B cell (primary cell): Measurements from ENCODE around the gene PPM1M. TPM values are rescaled to one million over a fixed set of nuclear protein-coding genes. Genes with fewer than 3 reads are reported as not detected.

Experiments
- ATAC-seq: fragments of 200-7000 bp; cut with Tn5 transposase; one replicate; pipeline ENCODE4 v1.10.0; 2021; ENCODE audit warnings: low read depth, mild to moderate bottlenecking, moderate number of reproducible peaks, moderate library complexity
- CTCF ChIA-PET: fragments of 350-600 bp; sonication (Branson Sonifier 250); formaldehyde crosslinking; loops from one replicate; lab custom pipeline; 2021; ENCODE audit warnings: antibody characterized with exemption, inconsistent platforms; lab: Charles Lee
- POLR2A ChIA-PET: fragments of 350-600 bp; sonication (Branson Sonifier 250); formaldehyde crosslinking; loops from one replicate; lab custom pipeline; 2021; ENCODE audit warnings: antibody characterized with exemption; lab: Charles Lee
- DNase-seq: peaks from one replicate; pipeline ENCODE4 v3.0.0; 2013
- H2AFZ ChIP-seq: 2 replicates; pipeline ENCODE4 v1.6.1; 2012; ENCODE audit warnings: mild to moderate bottlenecking, low read depth, low read length; ENCODE audit not compliant: insufficient read depth, poor library complexity, severe bottlenecking
- H3K27ac ChIP-seq, 2 donors: 1 replicate in 1 of 2; 2 replicates in 1 of 2; pipeline ENCODE4 v1.5.1; 2012 to 2013; ENCODE audit warnings: low read length in 2 of 2, mild to moderate bottlenecking in 2 of 2, moderate library complexity in 1 of 2
- H3K27me3 ChIP-seq, 4 experiments: fragments of 200-600 bp in 1 of 4; sonication (generic) in 1 of 4; replicated peaks in 1 of 4; 1 replicate in 2 of 4; 2 replicates in 2 of 4; pipeline versions ENCODE4 v1.6.1 to v1.7.0; 2013 to 2016; ENCODE audit warnings: low read length in 3 of 4, mild to moderate bottlenecking in 2 of 4, mixed read lengths in 1 of 4, moderate library complexity in 1 of 4; ENCODE audit not compliant: insufficient read depth in 4 of 4, control insufficient read depth in 3 of 4; ENCODE audit errors: control extremely low read depth in 1 of 4
- H3K36me3 ChIP-seq, 2 experiments: replicated peaks in 1 of 2; 1 replicate in 1 of 2; 2 replicates in 1 of 2; pipeline versions ENCODE4 v1.6.1 to v1.7.1; 2013; ENCODE audit warnings: low read length in 1 of 2; ENCODE audit not compliant: insufficient read depth in 2 of 2, control insufficient read depth in 1 of 2; ENCODE audit errors: control extremely low read depth in 1 of 2, extremely low read depth in 1 of 2
- H3K4me1 ChIP-seq, 2 donors: fragments of 200-600 bp in 1 of 2; sonication (generic) in 1 of 2; 1 replicate in 1 of 2; 2 replicates in 1 of 2; pipeline versions ENCODE4 v1.5.1 to v1.6.1; 2013 to 2017; ENCODE audit warnings: low read length in 2 of 2; ENCODE audit not compliant: control insufficient read depth in 2 of 2, insufficient read depth in 2 of 2
- H3K4me2 ChIP-seq: replicated peaks from 2 replicates; pipeline ENCODE3; 2012; ENCODE audit warnings: mild to moderate bottlenecking, low read depth, low read length; ENCODE audit not compliant: poor library complexity, severe bottlenecking
- H3K4me3 ChIP-seq, 5 experiments: fragments of 200-600 bp in 1 of 5; sonication (generic) in 1 of 5; 1 replicate in 3 of 5; 2 replicates in 2 of 5; pipeline versions ENCODE4 v1.5.1 to v1.7.0; 2011 to 2016; ENCODE audit warnings: low read length in 4 of 5, mild to moderate bottlenecking in 4 of 5, low read depth in 2 of 5, control low read depth in 1 of 5, moderate library complexity in 1 of 5; ENCODE audit not compliant: insufficient read depth in 1 of 5; ENCODE audit errors: control extremely low read depth in 1 of 5, extremely low read depth in 1 of 5
- H3K79me2 ChIP-seq: fragments of 200-600 bp; sonication (generic); one replicate; pipeline ENCODE4 v1.6.0; 2016; ENCODE audit warnings: low read length; ENCODE audit not compliant: control insufficient read depth, insufficient read depth
- H3K9ac ChIP-seq: fragments of 200-600 bp; sonication (generic); 2 replicates; pipeline ENCODE4 v1.6.1; 2017; ENCODE audit warnings: mild to moderate bottlenecking, low read length, moderate library complexity
- H3K9me3 ChIP-seq, 3 donors: one replicate each; pipeline versions ENCODE4 v1.6.1 to v1.7.1; 2013; ENCODE audit warnings: low read length in 2 of 3; ENCODE audit not compliant: control insufficient read depth in 2 of 3, insufficient read depth in 1 of 3; ENCODE audit errors: control extremely low read depth in 1 of 3
- H4K20me1 ChIP-seq: 2 replicates; pipeline ENCODE4 v1.6.0; 2012; ENCODE audit warnings: mild to moderate bottlenecking, low read length; ENCODE audit not compliant: insufficient read depth, control insufficient read depth, poor library complexity, severe bottlenecking
- H3K27ac Mint-ChIP-seq: one replicate; pipeline ENCODE4 v1.8.0; 2021; ENCODE audit warnings: mixed read lengths
- H3K27me3 Mint-ChIP-seq: one replicate; pipeline ENCODE4 v1.8.0; 2021; ENCODE audit warnings: mixed read lengths
- H3K4me1 Mint-ChIP-seq: one replicate; pipeline ENCODE4 v1.8.0; 2021; ENCODE audit warnings: mixed read lengths
- H3K4me3 Mint-ChIP-seq: one replicate; pipeline ENCODE4 v1.8.0; 2021; ENCODE audit warnings: mixed read lengths
- H3K9me3 Mint-ChIP-seq: one replicate; pipeline ENCODE4 v1.8.0; 2022; ENCODE audit warnings: mixed read lengths; ENCODE audit not compliant: insufficient read depth
- EZH2 ChIP-seq: IDR thresholded peaks from 2 replicates; pipeline ENCODE4 v1.6.1; 2012; ENCODE audit warnings: borderline replicate concordance, low read depth, mild to moderate bottlenecking, moderate library complexity, low read length; ENCODE audit not compliant: insufficient read depth, poor library complexity, severe bottlenecking
- WGBS: methylation state at CpG from one replicate; pipeline ENCODE4 v1.1.5; 2013; ENCODE audit warnings: missing lambda C conversion rate; ENCODE audit not compliant: insufficient coverage; 5-methylcytosine and 5-hydroxymethylcytosine counted together
- intact Hi-C: fragments of 100-400 bp; cut with micrococcal nuclease; formaldehyde crosslinking; loops from one replicate; pipeline ENCODE4 v1.10.0; 2022
- polyA plus RNA-seq: library from polyadenylated mRNA; depleted of rRNA; stranded (reverse); fragments of >200 nt; gene quantifications from 2 replicates; pipeline ENCODE4 v1.2.3, GENCODE V29; 2012
- total RNA-seq, 2 donors: library from RNA; stranded (reverse); fragments of 120-200 nt in 1 of 2; gene quantifications; 1 replicate in 1 of 2; 2 replicates in 1 of 2; pipeline versions ENCODE4 v1.2.3 to v1.2.4, GENCODE V29; 2013 to 2022
- TF ChIP-seq, protein P1 (sequence below): fragments of 200-600 bp; IDR thresholded peaks from one replicate; pipeline ENCODE4 v1.8.0; 2022; ENCODE audit warnings: antibody characterized with exemption, mild to moderate bottlenecking

PPM1M gene
- total and polyA plus RNA-seq, 2 donors (not counting 1 experiment from before 2014, with no cell fraction given), result 45.0 to 65.2 TPM

DNA sequence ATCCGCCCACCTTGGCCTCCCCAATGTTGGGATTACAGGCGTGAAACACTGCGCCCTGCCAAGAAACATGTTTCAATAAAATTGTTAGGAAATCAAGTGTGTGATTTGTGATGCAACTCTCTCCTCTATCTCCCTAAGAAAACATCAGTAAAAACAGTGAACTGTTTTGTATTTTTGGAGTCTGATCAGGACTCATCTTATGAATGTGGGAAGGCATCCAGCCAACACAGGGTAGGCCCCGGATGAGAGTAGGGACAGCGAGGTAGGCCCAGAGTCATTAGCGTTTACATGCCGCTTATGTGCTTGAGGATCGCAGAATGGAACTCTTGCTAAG is 41.2 kb downstream of the PPM1M start:
- Mint-ChIP-seq H3K27me3 (no peaks in the 10 kb centered on the region), H3K4me1 (peaks cover 33% of the 10 kb centered on the region), H3K9me3 (no peaks in the 10 kb centered on the region), H3K4me3 (peak overlapping the region; percentile 100), H3K27ac (peak overlapping the region; percentile 100)
- H3K9ac ChIP-seq, result peak overlapping the region; percentile 100
- no peaks in the 10 kb centered on the region for H3K9me3 ChIP-seq
- H2AFZ ChIP-seq, result peak overlapping the region; percentile 96
- peak; percentile 28 for DNase-seq
- peaks cover 50% of the 10 kb centered on the region for H3K79me2 ChIP-seq
- ATAC-seq, result no peak
- peaks cover 18 to 24% of the 10 kb centered on the region in 2 donors for H3K4me1 ChIP-seq
- peaks cover 5% of the 10 kb centered on the region for H4K20me1 ChIP-seq
- intact Hi-C loops, result loop anchor here (1.0 to 2.0 kb wide), 5 partner anchors 8 to 230 kb away; partner anchors contain the start of genes DUSP7, TLR9 and WDR82
- WGBS, result 92% methylated on average over 5 of the region's 8 CpGs
- ChIA-PET CTCF (interaction anchor here (1.5 to 17.5 kb wide), 4 partner anchors 8 to 65 kb away, joined by 3 to 352 read pairs (median 158); partner anchors contain the start of genes TLR9 and WDR82), POLR2A (interaction anchor here (1.2 to 4.0 kb wide), 4 partner anchors 9 to 132 kb away, joined by 3 to 52 read pairs (median 14); partner anchors contain the start of genes POC1A, TLR9 and WDR82)
- TF ChIP-seq, protein P1, sequence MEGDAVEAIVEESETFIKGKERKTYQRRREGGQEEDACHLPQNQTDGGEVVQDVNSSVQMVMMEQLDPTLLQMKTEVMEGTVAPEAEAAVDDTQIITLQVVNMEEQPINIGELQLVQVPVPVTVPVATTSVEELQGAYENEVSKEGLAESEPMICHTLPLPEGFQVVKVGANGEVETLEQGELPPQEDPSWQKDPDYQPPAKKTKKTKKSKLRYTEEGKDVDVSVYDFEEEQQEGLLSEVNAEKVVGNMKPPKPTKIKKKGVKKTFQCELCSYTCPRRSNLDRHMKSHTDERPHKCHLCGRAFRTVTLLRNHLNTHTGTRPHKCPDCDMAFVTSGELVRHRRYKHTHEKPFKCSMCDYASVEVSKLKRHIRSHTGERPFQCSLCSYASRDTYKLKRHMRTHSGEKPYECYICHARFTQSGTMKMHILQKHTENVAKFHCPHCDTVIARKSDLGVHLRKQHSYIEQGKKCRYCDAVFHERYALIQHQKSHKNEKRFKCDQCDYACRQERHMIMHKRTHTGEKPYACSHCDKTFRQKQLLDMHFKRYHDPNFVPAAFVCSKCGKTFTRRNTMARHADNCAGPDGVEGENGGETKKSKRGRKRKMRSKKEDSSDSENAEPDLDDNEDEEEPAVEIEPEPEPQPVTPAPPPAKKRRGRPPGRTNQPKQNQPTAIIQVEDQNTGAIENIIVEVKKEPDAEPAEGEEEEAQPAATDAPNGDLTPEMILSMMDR, result no peak
- no peak for TF ChIP-seq EZH2
- H3K4me2 ChIP-seq, result peak overlapping the region; percentile 77
- peaks cover 0 to 11% of the 10 kb centered on the region in 2 experiments for H3K36me3 ChIP-seq
- H3K27ac ChIP-seq, result peak overlapping the region; percentile 99
- peak overlapping the region; percentile 82 to 97 (median 88) for H3K4me3 ChIP-seq
- no peaks in the 10 kb centered on the region for H3K27me3 ChIP-seq

DNA sequence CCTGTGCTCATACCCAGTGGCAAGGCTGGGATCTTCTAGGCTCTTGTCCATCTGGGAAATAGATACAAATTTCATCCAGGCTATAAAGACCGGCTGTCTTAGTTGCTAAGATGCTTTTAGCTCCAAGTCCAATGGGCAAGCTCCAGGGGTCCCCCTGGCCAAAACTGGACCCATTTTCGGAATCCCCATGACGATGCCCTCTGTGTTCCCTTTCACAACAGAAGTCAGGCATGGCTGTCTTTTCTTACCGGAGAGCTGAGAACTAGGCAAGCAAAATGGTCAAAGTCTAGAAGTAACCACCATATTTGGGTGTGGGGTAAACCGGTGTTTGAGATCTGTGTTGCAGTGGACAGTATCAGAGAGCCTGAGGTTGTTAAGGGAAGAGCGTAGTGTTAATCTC is 43.1 kb downstream of the PPM1M start:
- CTCF ChIA-PET, result interaction anchor here (1.2 to 17.5 kb wide), 9 partner anchors 10 to 67 kb away, joined by 4 to 352 read pairs (median 14); partner anchors contain the start of genes PPM1M, TLR9 and WDR82
- H3K27me3 Mint-ChIP-seq, result no peaks in the 10 kb centered on the region
- H3K4me3 ChIP-seq, result peak overlapping the region; percentile 82 to 97 (median 88)

More for the DNA sequence above, 43.1 kb downstream of the PPM1M start:
- Histone ChIP-seq H3K27ac (peak overlapping the region; percentile 99), H3K36me3 (peaks cover 0 to 30% of the 10 kb centered on the region in 2 experiments), H3K9me3 (no peaks in the 10 kb centered on the region), H3K27me3 (no peaks in the 10 kb centered on the region), H2AFZ (peak overlapping the region; percentile 96), H3K9ac (peak overlapping the region; percentile 100), H4K20me1 (peaks cover 8% of the 10 kb centered on the region), H3K79me2 (peaks cover 67% of the 10 kb centered on the region), H3K4me2 (peak overlapping the region; percentile 77), H3K4me1 (peaks cover 12 to 15% of the 10 kb centered on the region in 2 donors)
- no peak for DNase-seq
- WGBS, result 98% methylated on average over 4 of the region's 6 CpGs
- TF ChIP-seq, protein P1, result no peak
- TF ChIP-seq EZH2, result no peak
- Mint-ChIP-seq H3K27ac (peak overlapping the region; percentile 100), H3K4me1 (peaks cover 29% of the 10 kb centered on the region), H3K4me3 (peak overlapping the region; percentile 100), H3K9me3 (no peaks in the 10 kb centered on the region)
- intact Hi-C loops, result loop anchor here (1.0 kb wide), 2 partner anchors 25 to 29 kb away; no protein-coding TSS in a partner anchor
- no peak for ATAC-seq
- POLR2A ChIA-PET, result interaction anchor here (0.6 to 4.0 kb wide), 5 partner anchors 9 to 63 kb away, joined by 3 to 52 read pairs (median 4); partner anchors contain the start of genes TLR9 and WDR82
